ENCODE data around the gene PARP1.
"Not testable (repeated sequence)": the region's sequence is repeated elsewhere in the genome, so short reads cannot be mapped to it uniquely, and the experiment has no call there.

Gene PARP1

GRCh38 chr1:226349081-226349480 lies 58.8 kb downstream of the PARP1 start:
- DNase-seq = no peak

- DNase-seq = no peak
These were observed 63.2 kb downstream of the PARP1 start for GRCh38 chr1:226344441-226345259.

GRCh38 chr1:226342656-226343055 lies 65.2 kb downstream of the PARP1 start:
- DNase-seq = no peak

- DNase-seq = not testable (repeated sequence)
These were observed 67.8 kb downstream of the PARP1 start for GRCh38 chr1:226340111-226340510.

- no peak for DNase-seq
These were observed 70.5 kb downstream of the PARP1 start for GRCh38 chr1:226337276-226337875.

GRCh38 chr1:226335661-226336060 lies 72.2 kb downstream of the PARP1 start:
- no peak for DNase-seq

- DNase-seq = no peak
These were observed 74.9 kb downstream of the PARP1 start for GRCh38 chr1:226332947-226333346.

- no peak for DNase-seq
These were observed 78.7 kb downstream of the PARP1 start for GRCh38 chr1:226329237-226329636.

- no peak for DNase-seq
These were observed 80.1 kb downstream of the PARP1 start for GRCh38 chr1:226327761-226328162.

- peak; percentile 33 for DNase-seq
These were observed 82.7 kb downstream of the PARP1 start for GRCh38 chr1:226325178-226325577.

- DNase-seq = no peak
These were observed 83.4 kb downstream of the PARP1 start for GRCh38 chr1:226324479-226324878.

- no peak for DNase-seq
These were observed 84.9 kb downstream of the PARP1 start for GRCh38 chr1:226322986-226323385.

GRCh38 chr1:226320930-226321329 lies 87.0 kb downstream of the PARP1 start:
- no peak for DNase-seq

GRCh38 chr1:226318471-226318870 lies 89.4 kb downstream of the PARP1 start:
- no peak for DNase-seq

- DNase-seq = no peak
These were observed 93.8 kb downstream of the PARP1 start for GRCh38 chr1:226314055-226314454.

- DNase-seq = no peak
These were observed 95.8 kb downstream of the PARP1 start for GRCh38 chr1:226312065-226312464.

- DNase-seq = no peak
These were observed 96.5 kb downstream of the PARP1 start for GRCh38 chr1:226311376-226311775.
